Measurements from ENCODE around the gene RGS6.

Gene RGS6

GRCh38 chr14:72128629-72129028 lies 196.4 kb downstream of the RGS6 start:
- Histone ChIP-seq H3K4me3 (ENCODE audit: low read length) (no peak overlapping the region), H3K9me3 (ENCODE audit: control insufficient read depth, low read depth, low read length) (no peaks in the 10 kb centered on the region), H3K36me3 (ENCODE audit: control insufficient read depth, low read depth, low read length) (no peaks in the 10 kb centered on the region), H3K4me1 (ENCODE audit: control insufficient read depth, low read depth, low read length) (no peaks in the 10 kb centered on the region), H3K27me3 (ENCODE audit: control insufficient read depth, insufficient read depth, low read length) (no peaks in the 10 kb centered on the region), H3K9ac (ENCODE audit: low read length) (no peak overlapping the region), H3K27ac (ENCODE audit: low read length) (no peak overlapping the region)

- Histone ChIP-seq H3K27ac (ENCODE audit: low read length) (no peak overlapping the region), H3K4me1 (ENCODE audit: control insufficient read depth, low read depth, low read length) (no peaks in the 10 kb centered on the region)
Observed at GRCh38 chr14:72129291-72129690, 197.1 kb downstream of the RGS6 start.

GRCh38 chr14:72141084-72141483 lies 208.9 kb downstream of the RGS6 start:
- no peaks in the 10 kb centered on the region for H3K27me3 ChIP-seq (ENCODE audit: control insufficient read depth, insufficient read depth, low read length)
- H3K4me3 ChIP-seq (ENCODE audit: low read length): no peak overlapping the region
- H3K4me1 ChIP-seq (ENCODE audit: control insufficient read depth, low read depth, low read length): no peaks in the 10 kb centered on the region
- no peaks in the 10 kb centered on the region for H3K9me3 ChIP-seq (ENCODE audit: control insufficient read depth, low read depth, low read length)
- no peak overlapping the region for H3K27ac ChIP-seq (ENCODE audit: low read length)
- H3K9ac ChIP-seq (ENCODE audit: low read length): no peak overlapping the region
- H3K36me3 ChIP-seq (ENCODE audit: control insufficient read depth, low read depth, low read length): no peaks in the 10 kb centered on the region

More at GRCh38 chr14:72129291-72129690, 197.1 kb downstream of the RGS6 start:
- no peaks in the 10 kb centered on the region for H3K36me3 ChIP-seq (ENCODE audit: control insufficient read depth, low read depth, low read length)
- no peak overlapping the region for H3K4me3 ChIP-seq (ENCODE audit: low read length)
- H3K9me3 ChIP-seq (ENCODE audit: control insufficient read depth, low read depth, low read length): no peaks in the 10 kb centered on the region
- no peak overlapping the region for H3K9ac ChIP-seq (ENCODE audit: low read length)
- no peaks in the 10 kb centered on the region for H3K27me3 ChIP-seq (ENCODE audit: control insufficient read depth, insufficient read depth, low read length)

- Histone ChIP-seq H3K27me3 (ENCODE audit: control insufficient read depth, insufficient read depth, low read length) (no peaks in the 10 kb centered on the region), H3K4me1 (ENCODE audit: control insufficient read depth, low read depth, low read length) (no peaks in the 10 kb centered on the region), H3K9ac (ENCODE audit: low read length) (no peak overlapping the region), H3K27ac (ENCODE audit: low read length) (no peak overlapping the region), H3K9me3 (ENCODE audit: control insufficient read depth, low read depth, low read length) (no peaks in the 10 kb centered on the region), H3K4me3 (ENCODE audit: low read length) (no peak overlapping the region), H3K36me3 (ENCODE audit: control insufficient read depth, low read depth, low read length) (no peaks in the 10 kb centered on the region)
Observed at GRCh38 chr14:72142328-72142727, 210.1 kb downstream of the RGS6 start.

GRCh38 chr14:72146241-72146640 lies 214.0 kb downstream of the RGS6 start:
- Histone ChIP-seq H3K9ac (ENCODE audit: low read length) (no peak overlapping the region), H3K36me3 (ENCODE audit: control insufficient read depth, low read depth, low read length) (no peaks in the 10 kb centered on the region), H3K4me3 (ENCODE audit: low read length) (no peak overlapping the region), H3K27me3 (ENCODE audit: control insufficient read depth, insufficient read depth, low read length) (no peaks in the 10 kb centered on the region), H3K9me3 (ENCODE audit: control insufficient read depth, low read depth, low read length) (no peaks in the 10 kb centered on the region), H3K4me1 (ENCODE audit: control insufficient read depth, low read depth, low read length) (no peaks in the 10 kb centered on the region), H3K27ac (ENCODE audit: low read length) (no peak overlapping the region)

GRCh38 chr14:72154645-72155378 lies 222.6 kb downstream of the RGS6 start:
- Histone ChIP-seq H3K9me3 (ENCODE audit: control insufficient read depth, low read depth, low read length) (no peaks in the 10 kb centered on the region), H3K4me1 (ENCODE audit: control insufficient read depth, low read depth, low read length) (no peaks in the 10 kb centered on the region), H3K27ac (ENCODE audit: low read length) (no peak overlapping the region), H3K9ac (ENCODE audit: low read length) (no peak overlapping the region), H3K4me3 (ENCODE audit: low read length) (no peak overlapping the region), H3K36me3 (ENCODE audit: control insufficient read depth, low read depth, low read length) (no peaks in the 10 kb centered on the region), H3K27me3 (ENCODE audit: control insufficient read depth, insufficient read depth, low read length) (no peaks in the 10 kb centered on the region)

- Histone ChIP-seq H3K36me3 (ENCODE audit: control insufficient read depth, low read depth, low read length) (no peaks in the 10 kb centered on the region), H3K27me3 (ENCODE audit: control insufficient read depth, insufficient read depth, low read length) (no peaks in the 10 kb centered on the region), H3K9me3 (ENCODE audit: control insufficient read depth, low read depth, low read length) (no peaks in the 10 kb centered on the region), H3K27ac (ENCODE audit: low read length) (no peak overlapping the region), H3K4me1 (ENCODE audit: control insufficient read depth, low read depth, low read length) (no peaks in the 10 kb centered on the region), H3K9ac (ENCODE audit: low read length) (no peak overlapping the region), H3K4me3 (ENCODE audit: low read length) (no peak overlapping the region)
Observed at GRCh38 chr14:72155379-72155993, 223.3 kb downstream of the RGS6 start.

- no peak overlapping the region for H3K4me3 ChIP-seq (ENCODE audit: low read length)
- H3K27me3 ChIP-seq (ENCODE audit: control insufficient read depth, insufficient read depth, low read length): no peaks in the 10 kb centered on the region
- H3K27ac ChIP-seq (ENCODE audit: low read length): no peak overlapping the region
- peaks cover 7% of the 10 kb centered on the region for H3K4me1 ChIP-seq (ENCODE audit: control insufficient read depth, low read depth, low read length)
- no peaks in the 10 kb centered on the region for H3K9me3 ChIP-seq (ENCODE audit: control insufficient read depth, low read depth, low read length)
- H3K9ac ChIP-seq (ENCODE audit: low read length): no peak overlapping the region
- no peaks in the 10 kb centered on the region for H3K36me3 ChIP-seq (ENCODE audit: control insufficient read depth, low read depth, low read length)
Observed at GRCh38 chr14:72164420-72165228, 232.4 kb downstream of the RGS6 start.

- peaks cover 7% of the 10 kb centered on the region for H3K4me1 ChIP-seq (ENCODE audit: control insufficient read depth, low read depth, low read length)
- H3K36me3 ChIP-seq (ENCODE audit: control insufficient read depth, low read depth, low read length): no peaks in the 10 kb centered on the region
- no peaks in the 10 kb centered on the region for H3K9me3 ChIP-seq (ENCODE audit: control insufficient read depth, low read depth, low read length)
- no peak overlapping the region for H3K4me3 ChIP-seq (ENCODE audit: low read length)
- no peaks in the 10 kb centered on the region for H3K27me3 ChIP-seq (ENCODE audit: control insufficient read depth, insufficient read depth, low read length)
- no peak overlapping the region for H3K27ac ChIP-seq (ENCODE audit: low read length)
- no peak overlapping the region for H3K9ac ChIP-seq (ENCODE audit: low read length)
Observed at GRCh38 chr14:72165229-72165698, 233.0 kb downstream of the RGS6 start.

- Histone ChIP-seq H3K36me3 (ENCODE audit: control insufficient read depth, low read depth, low read length) (no peaks in the 10 kb centered on the region), H3K9me3 (ENCODE audit: control insufficient read depth, low read depth, low read length) (no peaks in the 10 kb centered on the region), H3K4me1 (ENCODE audit: control insufficient read depth, low read depth, low read length) (peaks cover 4% of the 10 kb centered on the region)
Observed at GRCh38 chr14:72169521-72169920, 237.3 kb downstream of the RGS6 start.

GRCh38 chr14:72172049-72172448 lies 239.8 kb downstream of the RGS6 start:
- Histone ChIP-seq H3K9ac (ENCODE audit: low read length) (no peak overlapping the region), H3K27me3 (ENCODE audit: control insufficient read depth, insufficient read depth, low read length) (no peaks in the 10 kb centered on the region)

More at GRCh38 chr14:72169521-72169920, 237.3 kb downstream of the RGS6 start:
- H3K4me3 ChIP-seq (ENCODE audit: low read length): no peak overlapping the region
- no peaks in the 10 kb centered on the region for H3K27me3 ChIP-seq (ENCODE audit: control insufficient read depth, insufficient read depth, low read length)
- no peak overlapping the region for H3K9ac ChIP-seq (ENCODE audit: low read length)
- H3K27ac ChIP-seq (ENCODE audit: low read length): no peak overlapping the region

More at GRCh38 chr14:72172049-72172448, 239.8 kb downstream of the RGS6 start:
- no peaks in the 10 kb centered on the region for H3K36me3 ChIP-seq (ENCODE audit: control insufficient read depth, low read depth, low read length)
- H3K9me3 ChIP-seq (ENCODE audit: control insufficient read depth, low read depth, low read length): no peaks in the 10 kb centered on the region
- H3K4me1 ChIP-seq (ENCODE audit: control insufficient read depth, low read depth, low read length): peaks cover 4% of the 10 kb centered on the region
- H3K27ac ChIP-seq (ENCODE audit: low read length): no peak overlapping the region
- no peak overlapping the region for H3K4me3 ChIP-seq (ENCODE audit: low read length)
